ENCODE data around the gene B3GNT5. TPM values are rescaled to one million over a fixed set of nuclear protein-coding genes. Genes with fewer than 3 reads are reported as not detected.

B3GNT5 gene
- total RNA-seq, 3 donors from 2014 or later: 33.7 to 80.1 (median 71.2) TPM

- Histone ChIP-seq H3K4me3 (no peak overlapping the region), H3K36me3 (ENCODE audit: low read depth) (no peaks in the 10 kb centered on the region), H3K9me3 (no peaks in the 10 kb centered on the region), H3K4me1 (ENCODE audit: low read depth) (no peaks in the 10 kb centered on the region)
- DNase-seq: no peak
- intact Hi-C loops (cut with DNase I, micrococcal nuclease): no loop called here
- no peak for ATAC-seq
- no peak for TF ChIP-seq CTCF (IDR thresholded peaks at IDR 0.05)
Measured at GRCh38 chr3:183293966-183294365, 40.9 kb downstream of the B3GNT5 start.

GRCh38 chr3:183295211-183295610 is 42.2 kb downstream of the B3GNT5 start:
- TF ChIP-seq CTCF (IDR thresholded peaks at IDR 0.05): no peak
- DNase-seq (no peak), ATAC-seq (no peak)
- H3K4me1 ChIP-seq (ENCODE audit: low read depth): no peaks in the 10 kb centered on the region
- H3K4me3 ChIP-seq: no peak overlapping the region
- H3K9me3 ChIP-seq: no peaks in the 10 kb centered on the region
- intact Hi-C loops (cut with DNase I, micrococcal nuclease): no loop called here
- no peaks in the 10 kb centered on the region for H3K36me3 ChIP-seq (ENCODE audit: low read depth)

- Histone ChIP-seq H3K9me3 (no peaks in the 10 kb centered on the region), H3K4me3 (no peak overlapping the region), H3K36me3 (ENCODE audit: low read depth) (no peaks in the 10 kb centered on the region), H3K4me1 (ENCODE audit: low read depth) (no peaks in the 10 kb centered on the region)
- intact Hi-C loops (cut with DNase I, micrococcal nuclease): no loop called here
- DNase-seq (no peak), ATAC-seq (no peak)
- no peak for TF ChIP-seq CTCF (IDR thresholded peaks at IDR 0.05)
Measured at GRCh38 chr3:183296944-183297343, 43.9 kb downstream of the B3GNT5 start.

GRCh38 chr3:183298701-183299153 is 45.7 kb downstream of the B3GNT5 start:
- DNase-seq: peak in 1 of 3 donors; percentile 64

DNA sequence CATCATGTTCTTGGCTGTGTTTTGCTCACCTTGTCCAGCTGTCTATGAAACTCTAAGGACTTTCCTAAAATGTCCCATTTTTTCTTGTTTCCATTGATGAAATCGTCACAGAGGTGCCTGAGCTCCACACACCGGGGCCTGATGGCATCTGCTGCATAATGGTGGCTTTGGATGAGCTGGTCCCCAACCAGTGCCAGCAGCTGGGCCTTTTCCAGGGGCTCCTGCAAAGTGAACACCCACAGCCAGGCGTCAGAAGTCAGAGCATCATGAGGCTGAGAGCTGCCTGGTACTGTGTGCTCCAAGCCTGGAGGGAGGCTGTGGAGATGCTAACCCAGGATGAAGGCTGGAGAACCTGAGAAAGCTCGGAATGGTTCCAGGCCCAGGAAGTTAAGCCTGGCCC is 46.9 kb downstream of the B3GNT5 start:
- DNase-seq: no peak

More at GRCh38 chr3:183298701-183299153, 45.7 kb downstream of the B3GNT5 start:
- peak; percentile 52 for ATAC-seq
- Histone ChIP-seq H3K4me1 (ENCODE audit: low read depth) (no peaks in the 10 kb centered on the region), H3K9me3 (no peaks in the 10 kb centered on the region), H3K4me3 (no peak overlapping the region), H3K36me3 (ENCODE audit: low read depth) (no peaks in the 10 kb centered on the region)
- no peak for TF ChIP-seq CTCF (IDR thresholded peaks at IDR 0.05)
- intact Hi-C loops (cut with DNase I, micrococcal nuclease): no loop called here

More for the DNA sequence above, 46.9 kb downstream of the B3GNT5 start:
- TF ChIP-seq CTCF (IDR thresholded peaks at IDR 0.05): no peak
- no peak for ATAC-seq
- no peaks in the 10 kb centered on the region for H3K4me1 ChIP-seq (ENCODE audit: low read depth)
- intact Hi-C loops (cut with DNase I, micrococcal nuclease): no loop called here
- H3K4me3 ChIP-seq: no peak overlapping the region
- H3K9me3 ChIP-seq: no peaks in the 10 kb centered on the region
- no peaks in the 10 kb centered on the region for H3K36me3 ChIP-seq (ENCODE audit: low read depth)

Data from mucosa of descending colon (tissue), 3 donors.